H1 (cell line): Measurements from ENCODE around the gene CACNB4.

Experiments
- ASH2L ChIP-seq: fragments of 200-600, 300-600 bp; sonication (generic); IDR thresholded peaks from one replicate; pipeline ENCODE4 v1.7.1; 2017; ENCODE audit warnings: low read length
- BCL11A ChIP-seq, 2 experiments: IDR thresholded peaks; one replicate each; pipeline ENCODE4 v1.6.1; 2011; ENCODE audit warnings: low read depth in 2 of 2, low read length in 2 of 2, mild to moderate bottlenecking in 2 of 2
- CEBPB ChIP-seq: IDR thresholded peaks from 2 replicates; pipeline ENCODE4 v1.6.1; 2012; ENCODE audit warnings: low read depth, low read length
- CHD1 ChIP-seq: IDR thresholded peaks from 2 replicates; pipeline ENCODE4 v1.6.1; 2012; ENCODE audit warnings: low read depth, low read length, improper control_type of control experiment
- EP300 ChIP-seq, 2 experiments: IDR thresholded peaks; 1 replicate in 1 of 2; 2 replicates in 1 of 2; pipeline ENCODE4 v1.6.1; 2011 to 2012; ENCODE audit warnings: low read depth in 2 of 2, low read length in 2 of 2, mild to moderate bottlenecking in 2 of 2, borderline replicate concordance in 1 of 2, inconsistent platforms in 1 of 2, moderate library complexity in 1 of 2
- EZH2 ChIP-seq: fragments of 200-600 bp; sonication (generic); IDR thresholded peaks from 2 replicates; pipeline ENCODE4 v1.7.1; 2012; ENCODE audit warnings: low read depth, mild to moderate bottlenecking, moderate library complexity, low read length, inconsistent platforms; ENCODE audit not compliant: severe bottlenecking
- HDAC2 ChIP-seq, 2 experiments: fragments of 300-600 bp in 1 of 2; sonication (generic) in 1 of 2; IDR thresholded peaks; 2 replicates each; pipeline ENCODE4 v1.6.1; 2011 to 2012; ENCODE audit warnings: low read depth in 2 of 2, low read length in 2 of 2, mild to moderate bottlenecking in 2 of 2, moderate library complexity in 2 of 2, borderline replicate concordance in 1 of 2, inconsistent platforms in 1 of 2
- JUND ChIP-seq: IDR thresholded peaks from 2 replicates; pipeline ENCODE4 v1.6.1; 2011; ENCODE audit warnings: mild to moderate bottlenecking, improper control_type of control experiment, low read length
- MAFK ChIP-seq: IDR thresholded peaks from 2 replicates; pipeline ENCODE4 v1.6.1; 2012; ENCODE audit warnings: low read depth, mild to moderate bottlenecking, improper control_type of control experiment, low read length
- POLR2A ChIP-seq, 2 experiments: IDR thresholded peaks; 1 replicate in 1 of 2; 2 replicates in 1 of 2; pipeline ENCODE4 v1.6.1; 2011; ENCODE audit warnings: low read depth in 2 of 2, low read length in 2 of 2, mild to moderate bottlenecking in 2 of 2; ENCODE audit errors: control extremely low read depth in 1 of 2
- SIN3A ChIP-seq, 2 experiments: IDR thresholded peaks in 1 of 2; conservative IDR thresholded peaks in 1 of 2; 2 replicates each; pipeline ENCODE4 v1.6.1; 2011 to 2012; ENCODE audit warnings: low read length in 2 of 2, improper control_type of control experiment in 1 of 2, low read depth in 1 of 2, mild to moderate bottlenecking in 1 of 2
- TCF12 ChIP-seq: IDR thresholded peaks from 2 replicates; pipeline ENCODE4 v1.6.1; 2011; ENCODE audit warnings: low read depth, mild to moderate bottlenecking, low read length
- TF ChIP-seq, protein P1 (sequence below), 3 experiments: IDR thresholded peaks; 1 replicate in 2 of 3; 2 replicates in 1 of 3; pipeline versions ENCODE4 v1.5.1 to v1.6.1; 2011; ENCODE audit warnings: low read length in 3 of 3, mild to moderate bottlenecking in 3 of 3, inconsistent platforms in 2 of 3, low read depth in 1 of 3, moderate library complexity in 1 of 3; ENCODE audit not compliant: insufficient read depth in 1 of 3; ENCODE audit errors: control extremely low read depth in 1 of 3
- TF ChIP-seq, protein P2 (sequence below): IDR thresholded peaks from 2 replicates; pipeline ENCODE4 v1.6.1; 2012; ENCODE audit warnings: inconsistent platforms

DNA sequence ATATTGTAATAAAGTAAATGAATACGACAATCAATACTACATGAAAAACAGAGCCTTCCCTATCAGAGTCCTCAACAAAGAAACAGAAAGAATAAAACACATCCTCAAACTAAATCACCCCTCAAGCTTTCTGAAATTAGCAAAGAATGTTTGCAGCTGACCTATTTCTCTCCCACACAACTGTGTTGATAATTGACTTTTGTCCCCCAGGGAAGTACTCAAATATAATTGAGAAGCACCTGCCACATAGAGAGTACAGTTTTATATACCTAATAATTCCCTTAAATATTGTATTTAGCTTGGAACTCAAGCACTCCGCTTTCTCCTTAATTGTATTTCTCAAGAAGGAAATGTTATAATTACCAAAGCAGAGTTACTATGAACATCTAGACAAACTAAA lies 12.6 kb downstream of the CACNB4 start:
- TF ChIP-seq, protein P1, sequence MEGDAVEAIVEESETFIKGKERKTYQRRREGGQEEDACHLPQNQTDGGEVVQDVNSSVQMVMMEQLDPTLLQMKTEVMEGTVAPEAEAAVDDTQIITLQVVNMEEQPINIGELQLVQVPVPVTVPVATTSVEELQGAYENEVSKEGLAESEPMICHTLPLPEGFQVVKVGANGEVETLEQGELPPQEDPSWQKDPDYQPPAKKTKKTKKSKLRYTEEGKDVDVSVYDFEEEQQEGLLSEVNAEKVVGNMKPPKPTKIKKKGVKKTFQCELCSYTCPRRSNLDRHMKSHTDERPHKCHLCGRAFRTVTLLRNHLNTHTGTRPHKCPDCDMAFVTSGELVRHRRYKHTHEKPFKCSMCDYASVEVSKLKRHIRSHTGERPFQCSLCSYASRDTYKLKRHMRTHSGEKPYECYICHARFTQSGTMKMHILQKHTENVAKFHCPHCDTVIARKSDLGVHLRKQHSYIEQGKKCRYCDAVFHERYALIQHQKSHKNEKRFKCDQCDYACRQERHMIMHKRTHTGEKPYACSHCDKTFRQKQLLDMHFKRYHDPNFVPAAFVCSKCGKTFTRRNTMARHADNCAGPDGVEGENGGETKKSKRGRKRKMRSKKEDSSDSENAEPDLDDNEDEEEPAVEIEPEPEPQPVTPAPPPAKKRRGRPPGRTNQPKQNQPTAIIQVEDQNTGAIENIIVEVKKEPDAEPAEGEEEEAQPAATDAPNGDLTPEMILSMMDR (IDR thresholded peaks at IDR 0.05; ENCODE audit: control extremely low read depth in 1 of 3, insufficient read depth in 1 of 3, low read depth in 1 of 3, low read length in 3 of 3): no peak
- TF ChIP-seq JUND (no peak), POLR2A (IDR thresholded peaks at IDR 0.05; ENCODE audit: control extremely low read depth in 1 of 2, low read depth in 2 of 2, low read length in 2 of 2) (no peak), SIN3A (conservative IDR thresholded peaks at IDR 0.05 in 1 of 2, IDR thresholded peaks at IDR 0.05 in 1 of 2; ENCODE audit: low read depth in 1 of 2, low read length in 2 of 2) (no peak), MAFK (no peak), ASH2L (no peak), CEBPB (no peak), EZH2 (no peak), BCL11A (IDR thresholded peaks at IDR 0.05; ENCODE audit: low read depth in 2 of 2, low read length in 2 of 2) (no peak), EP300 (IDR thresholded peaks at IDR 0.05; ENCODE audit: borderline replicate concordance in 1 of 2, low read depth in 2 of 2, low read length in 2 of 2) (no peak), CHD1 (no peak), HDAC2 (IDR thresholded peaks at IDR 0.05; ENCODE audit: borderline replicate concordance in 1 of 2, low read depth in 2 of 2, low read length in 2 of 2) (no peak), TCF12 (no peak)
- TF ChIP-seq, protein P2, sequence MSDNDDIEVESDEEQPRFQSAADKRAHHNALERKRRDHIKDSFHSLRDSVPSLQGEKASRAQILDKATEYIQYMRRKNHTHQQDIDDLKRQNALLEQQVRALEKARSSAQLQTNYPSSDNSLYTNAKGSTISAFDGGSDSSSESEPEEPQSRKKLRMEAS: no peak
